Hepatocyte (in vitro differentiated cells): Measurements from ENCODE around the gene ADGRG6. TPM values are rescaled to one million over a fixed set of nuclear protein-coding genes. Genes with fewer than 3 reads are reported as not detected.

Experiments used
- DNase-seq: peaks from one replicate; pipeline ENCODE4 v3.0.0-alpha.2; 2016; ENCODE audit warnings: low spot score
- H2AFZ ChIP-seq: fragments of 200-600 bp; sonication (generic); 2 replicates; pipeline ENCODE4 v1.6.0; 2016; ENCODE audit warnings: antibody characterized with exemption, mild to moderate bottlenecking
- H3K27ac ChIP-seq: fragments of 200-600 bp; sonication (generic); 2 replicates; pipeline ENCODE4 v1.5.1; 2016; ENCODE audit warnings: mild to moderate bottlenecking
- H3K27me3 ChIP-seq: fragments of 200-600 bp; sonication (generic); 2 replicates; pipeline ENCODE4 v1.6.1; 2016
- H3K36me3 ChIP-seq: fragments of 200-600 bp; sonication (generic); replicated peaks from 2 replicates; pipeline ENCODE4 v1.5.1; 2016; ENCODE audit warnings: low read depth; ENCODE audit not compliant: insufficient read depth
- H3K4me1 ChIP-seq: fragments of 200-600 bp; sonication (generic); 2 replicates; pipeline ENCODE4 v1.5.1; 2016; ENCODE audit warnings: mild to moderate bottlenecking, moderate library complexity; ENCODE audit not compliant: insufficient read depth
- H3K4me2 ChIP-seq: fragments of 200-600 bp; sonication (generic); 2 replicates; pipeline ENCODE4 v1.6.0; 2016
- H3K4me3 ChIP-seq: fragments of 200-600 bp; sonication (generic); 2 replicates; pipeline ENCODE4 v1.5.1; 2016; ENCODE audit warnings: mild to moderate bottlenecking
- H3K79me2 ChIP-seq: fragments of 200-600 bp; sonication (generic); 2 replicates; pipeline ENCODE4 v1.6.0; 2017; ENCODE audit warnings: mild to moderate bottlenecking
- H3K9me2 ChIP-seq: fragments of 200-600 bp; sonication (generic); replicated peaks from 2 replicates; pipeline ENCODE4 v1.6.0; 2017; ENCODE audit warnings: mild to moderate bottlenecking; ENCODE audit not compliant: insufficient read depth
- H3K9me3 ChIP-seq: fragments of 200-600 bp; sonication (generic); 2 replicates; pipeline ENCODE4 v1.5.1; 2016; ENCODE audit warnings: low read depth, mild to moderate bottlenecking
- H4K20me1 ChIP-seq: fragments of 200-600 bp; sonication (generic); 2 replicates; pipeline ENCODE4 v1.6.0; 2016; ENCODE audit warnings: mild to moderate bottlenecking; ENCODE audit not compliant: insufficient read depth, poor library complexity, severe bottlenecking
- EZH2 ChIP-seq: fragments of 200-600 bp; sonication (generic); IDR thresholded peaks from 2 replicates; pipeline ENCODE4 v1.6.1; 2016; ENCODE audit warnings: antibody characterized with exemption, mild to moderate bottlenecking, borderline replicate concordance
- EZH2phosphoT487 ChIP-seq: fragments of 200-600 bp; sonication (generic); IDR thresholded peaks from one replicate; pipeline ENCODE4 v1.6.1; 2018; ENCODE audit warnings: antibody characterized with exemption, mild to moderate bottlenecking, low read depth, moderate library complexity; ENCODE audit not compliant: unreplicated experiment, severe bottlenecking
- WGBS: methylation state at CpG from one replicate; pipeline ENCODE4 v1.1.6; 2016; ENCODE audit warnings: low lambda C conversion rate; ENCODE audit errors: missing lambda C conversion rate; 5-methylcytosine and 5-hydroxymethylcytosine counted together
- polyA plus RNA-seq: library from polyadenylated mRNA; unstranded; fragments of >200 nt; fragmentation: Nextera tagmentation; extraction: Ambion mirVana; gene quantifications from 2 replicates; pipeline ENCODE4 v1.2.1, GENCODE V29; 2016
- total RNA-seq: library from RNA; depleted of rRNA; stranded (reverse); fragments of >200 nt; gene quantifications from 2 replicates; pipeline ENCODE4 v1.2.3, GENCODE V29; 2014
- TF ChIP-seq, protein P1 (sequence below): fragments of 200-600 bp; sonication (generic); IDR thresholded peaks from 2 replicates; pipeline ENCODE4 v1.5.1; 2016; ENCODE audit warnings: antibody characterized with exemption, mild to moderate bottlenecking; ENCODE audit not compliant: poor library complexity

The ADGRG6 gene
- total and polyA plus RNA-seq, 2 experiments from 2014 or later, result 13.9 to 92.0 TPM

DNA sequence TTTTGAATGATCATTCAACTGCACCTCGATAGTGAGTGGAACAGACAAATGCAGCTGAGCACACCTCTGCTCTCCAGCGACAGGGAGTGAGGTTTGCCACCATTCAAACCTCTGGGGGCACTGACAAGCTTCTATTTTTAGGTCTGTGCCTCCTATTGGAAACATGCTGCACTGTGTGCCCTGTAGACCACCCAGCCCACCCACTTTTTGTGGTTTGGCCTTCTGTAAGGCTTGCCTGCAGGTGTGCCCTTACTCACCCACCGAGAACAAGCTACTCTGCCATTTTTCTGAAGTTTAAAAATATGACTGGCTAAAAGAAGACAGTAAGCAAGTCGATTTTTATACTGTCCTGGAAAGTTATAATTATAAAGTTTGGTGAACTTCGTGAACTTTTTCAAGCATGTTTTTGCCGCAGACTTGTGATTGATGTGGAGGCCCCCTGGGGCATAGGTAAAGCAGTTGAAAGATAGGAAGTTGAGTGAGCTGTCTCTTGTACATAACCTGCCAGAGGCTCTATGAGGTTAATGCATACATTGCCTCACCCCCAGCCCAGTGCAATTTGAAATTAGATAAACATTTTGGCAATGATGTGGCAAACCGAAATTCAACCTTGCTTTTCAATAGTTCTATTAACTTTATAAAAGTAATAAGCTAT lies 53.8 kb downstream of the ADGRG6 start:
- no peaks in the 10 kb centered on the region for H4K20me1 ChIP-seq
- H3K27ac ChIP-seq, result peak overlapping the region; percentile 33
- DNase-seq, result no peak
- H3K4me1 ChIP-seq, result peaks cover 10% of the 10 kb centered on the region
- no peaks in the 10 kb centered on the region for H3K9me3 ChIP-seq
- no peaks in the 10 kb centered on the region for H3K27me3 ChIP-seq
- H3K4me3 ChIP-seq, result no peak overlapping the region
- WGBS, result 67% methylated on average over 7 of the region's 7 CpGs
- H3K36me3 ChIP-seq, result no peaks in the 10 kb centered on the region
- no peak overlapping the region for H3K4me2 ChIP-seq
- no peak overlapping the region for H2AFZ ChIP-seq
- peaks cover 5% of the 10 kb centered on the region for H3K79me2 ChIP-seq
- TF ChIP-seq EZH2phosphoT487 (no peak), EZH2 (no peak)
- TF ChIP-seq, protein P1, sequence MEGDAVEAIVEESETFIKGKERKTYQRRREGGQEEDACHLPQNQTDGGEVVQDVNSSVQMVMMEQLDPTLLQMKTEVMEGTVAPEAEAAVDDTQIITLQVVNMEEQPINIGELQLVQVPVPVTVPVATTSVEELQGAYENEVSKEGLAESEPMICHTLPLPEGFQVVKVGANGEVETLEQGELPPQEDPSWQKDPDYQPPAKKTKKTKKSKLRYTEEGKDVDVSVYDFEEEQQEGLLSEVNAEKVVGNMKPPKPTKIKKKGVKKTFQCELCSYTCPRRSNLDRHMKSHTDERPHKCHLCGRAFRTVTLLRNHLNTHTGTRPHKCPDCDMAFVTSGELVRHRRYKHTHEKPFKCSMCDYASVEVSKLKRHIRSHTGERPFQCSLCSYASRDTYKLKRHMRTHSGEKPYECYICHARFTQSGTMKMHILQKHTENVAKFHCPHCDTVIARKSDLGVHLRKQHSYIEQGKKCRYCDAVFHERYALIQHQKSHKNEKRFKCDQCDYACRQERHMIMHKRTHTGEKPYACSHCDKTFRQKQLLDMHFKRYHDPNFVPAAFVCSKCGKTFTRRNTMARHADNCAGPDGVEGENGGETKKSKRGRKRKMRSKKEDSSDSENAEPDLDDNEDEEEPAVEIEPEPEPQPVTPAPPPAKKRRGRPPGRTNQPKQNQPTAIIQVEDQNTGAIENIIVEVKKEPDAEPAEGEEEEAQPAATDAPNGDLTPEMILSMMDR, result no peak
- H3K9me2 ChIP-seq, result no peaks in the 10 kb centered on the region

DNA sequence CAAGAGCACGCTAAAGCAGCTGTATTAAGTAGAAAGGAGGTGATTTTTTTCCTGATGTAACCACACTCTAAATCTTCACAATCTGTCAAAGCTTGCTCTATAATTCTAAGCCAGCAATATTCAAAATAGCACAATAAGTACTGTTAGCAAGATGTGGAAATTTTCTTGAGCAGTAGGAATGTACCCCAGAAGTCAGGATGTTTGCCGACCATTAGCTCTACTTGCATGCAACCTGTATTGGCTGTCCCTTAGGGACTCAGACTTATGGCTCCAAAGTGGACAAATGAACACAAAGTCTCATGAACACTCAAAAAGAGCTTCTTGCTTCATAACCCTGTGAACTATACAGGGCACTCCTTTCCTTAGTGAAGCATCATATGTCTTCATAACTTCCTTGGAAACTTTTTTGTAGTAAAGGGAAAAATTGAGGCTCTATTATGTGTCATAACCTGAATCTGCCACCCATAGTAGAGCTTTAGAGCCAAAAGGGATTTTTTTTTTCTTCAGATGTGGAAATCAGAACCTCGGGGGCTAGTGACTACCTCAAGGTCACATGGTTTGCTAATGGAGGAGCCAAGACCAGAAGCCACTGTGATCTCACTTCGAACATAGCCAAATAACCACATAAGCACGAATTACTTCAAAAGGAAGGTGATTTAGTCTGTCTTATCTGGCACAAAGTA lies 54.5 kb downstream of the ADGRG6 start:
- Histone ChIP-seq H3K27ac (peak overlapping the region; percentile 33), H3K9me3 (no peaks in the 10 kb centered on the region), H3K4me1 (peaks cover 16% of the 10 kb centered on the region), H2AFZ (no peak overlapping the region), H3K27me3 (no peaks in the 10 kb centered on the region), H3K4me2 (no peak overlapping the region), H3K9me2 (no peaks in the 10 kb centered on the region), H3K79me2 (peaks cover 5% of the 10 kb centered on the region), H3K36me3 (no peaks in the 10 kb centered on the region), H3K4me3 (no peak overlapping the region), H4K20me1 (no peaks in the 10 kb centered on the region)
- TF ChIP-seq EZH2 (no peak), EZH2phosphoT487 (no peak)
- TF ChIP-seq, protein P1, result no peak
- 75% methylated on average over 5 of the region's 5 CpGs for WGBS
- DNase-seq, result no peak

DNA sequence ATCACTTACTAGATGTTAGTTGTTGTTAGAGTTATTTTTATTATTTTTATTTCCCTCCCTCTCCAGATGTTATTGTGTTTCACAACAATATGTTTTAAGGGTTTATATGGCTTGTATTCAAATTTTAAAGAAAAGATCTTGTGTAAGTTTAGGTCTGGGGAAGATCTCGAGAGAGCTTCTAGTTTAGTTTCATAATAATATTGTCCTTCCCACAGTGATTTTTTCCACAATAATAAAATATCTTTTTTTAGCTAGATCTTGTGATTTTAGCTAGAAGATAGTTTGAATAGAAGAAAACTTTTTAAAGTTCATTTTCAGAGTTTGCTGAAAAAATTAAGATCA lies 55.0 kb downstream of the ADGRG6 start:
- WGBS, result 77% methylated on average over 1 of the region's 1 CpG

More for the DNA sequence above, 55.0 kb downstream of the ADGRG6 start:
- H3K4me3 ChIP-seq, result no peak overlapping the region
- H3K9me3 ChIP-seq, result no peaks in the 10 kb centered on the region
- peak overlapping the region; percentile 33 for H3K27ac ChIP-seq
- peaks cover 5% of the 10 kb centered on the region for H3K79me2 ChIP-seq
- H3K36me3 ChIP-seq, result no peaks in the 10 kb centered on the region
- no peaks in the 10 kb centered on the region for H3K27me3 ChIP-seq
- TF ChIP-seq, protein P1, result no peak
- TF ChIP-seq EZH2 (no peak), EZH2phosphoT487 (no peak)
- H2AFZ ChIP-seq, result no peak overlapping the region
- H3K4me2 ChIP-seq, result no peak overlapping the region
- DNase-seq, result no peak
- H3K9me2 ChIP-seq, result no peaks in the 10 kb centered on the region
- H4K20me1 ChIP-seq, result no peaks in the 10 kb centered on the region
- peaks cover 20% of the 10 kb centered on the region for H3K4me1 ChIP-seq
